Measurements from ENCODE around the gene HES1.

HES1 gene

GRCh38 chr3:194101592-194102432, 34.1 kb upstream of the HES1 start:
- no peaks in the 10 kb centered on the region for H3K79me2 ChIP-seq
- no peak overlapping the region for H3K4me3 ChIP-seq (ENCODE audit: low read depth, low read length)
- no peaks in the 10 kb centered on the region for H3K36me3 ChIP-seq (ENCODE audit: control insufficient read depth, insufficient read depth, low read length)
- H3K9me3 ChIP-seq (ENCODE audit: control insufficient read depth, low read length) = no peaks in the 10 kb centered on the region
- no peak overlapping the region for H3K27ac ChIP-seq
- TF ChIP-seq CTCF (IDR thresholded peaks at IDR 0.05) = no peak
- H3K4me1 ChIP-seq = no peaks in the 10 kb centered on the region
- no peak overlapping the region for H3K4me2 ChIP-seq (ENCODE audit: low read length)
- no peak overlapping the region for H3K9ac ChIP-seq
- no peak overlapping the region for H2AFZ ChIP-seq
- H3K27me3 ChIP-seq (ENCODE audit: control insufficient read depth, insufficient read depth, low read length) = no peaks in the 10 kb centered on the region

GRCh38 chr3:194102436-194102835, 33.5 kb upstream of the HES1 start:
- no peak overlapping the region for H3K9ac ChIP-seq
- no peaks in the 10 kb centered on the region for H3K36me3 ChIP-seq (ENCODE audit: control insufficient read depth, insufficient read depth, low read length)
- H3K27ac ChIP-seq = no peak overlapping the region
- H2AFZ ChIP-seq = no peak overlapping the region
- H3K27me3 ChIP-seq (ENCODE audit: control insufficient read depth, insufficient read depth, low read length) = no peaks in the 10 kb centered on the region
- no peak overlapping the region for H3K4me3 ChIP-seq (ENCODE audit: low read depth, low read length)
- no peak for TF ChIP-seq CTCF (IDR thresholded peaks at IDR 0.05)
- no peaks in the 10 kb centered on the region for H3K9me3 ChIP-seq (ENCODE audit: control insufficient read depth, low read length)
- H3K4me2 ChIP-seq (ENCODE audit: low read length) = no peak overlapping the region
- H3K4me1 ChIP-seq = no peaks in the 10 kb centered on the region
- no peaks in the 10 kb centered on the region for H3K79me2 ChIP-seq

GRCh38 chr3:194103505-194103904, 32.4 kb upstream of the HES1 start:
- Histone ChIP-seq H3K79me2 (no peaks in the 10 kb centered on the region), H3K9ac (no peak overlapping the region), H2AFZ (no peak overlapping the region), H3K27me3 (ENCODE audit: control insufficient read depth, insufficient read depth, low read length) (no peaks in the 10 kb centered on the region), H3K4me2 (ENCODE audit: low read length) (no peak overlapping the region), H3K36me3 (ENCODE audit: control insufficient read depth, insufficient read depth, low read length) (no peaks in the 10 kb centered on the region), H3K4me1 (no peaks in the 10 kb centered on the region), H3K4me3 (ENCODE audit: low read depth, low read length) (no peak overlapping the region), H3K9me3 (ENCODE audit: control insufficient read depth, low read length) (no peaks in the 10 kb centered on the region), H3K27ac (no peak overlapping the region)
- no peak for TF ChIP-seq CTCF (IDR thresholded peaks at IDR 0.05)

DNA sequence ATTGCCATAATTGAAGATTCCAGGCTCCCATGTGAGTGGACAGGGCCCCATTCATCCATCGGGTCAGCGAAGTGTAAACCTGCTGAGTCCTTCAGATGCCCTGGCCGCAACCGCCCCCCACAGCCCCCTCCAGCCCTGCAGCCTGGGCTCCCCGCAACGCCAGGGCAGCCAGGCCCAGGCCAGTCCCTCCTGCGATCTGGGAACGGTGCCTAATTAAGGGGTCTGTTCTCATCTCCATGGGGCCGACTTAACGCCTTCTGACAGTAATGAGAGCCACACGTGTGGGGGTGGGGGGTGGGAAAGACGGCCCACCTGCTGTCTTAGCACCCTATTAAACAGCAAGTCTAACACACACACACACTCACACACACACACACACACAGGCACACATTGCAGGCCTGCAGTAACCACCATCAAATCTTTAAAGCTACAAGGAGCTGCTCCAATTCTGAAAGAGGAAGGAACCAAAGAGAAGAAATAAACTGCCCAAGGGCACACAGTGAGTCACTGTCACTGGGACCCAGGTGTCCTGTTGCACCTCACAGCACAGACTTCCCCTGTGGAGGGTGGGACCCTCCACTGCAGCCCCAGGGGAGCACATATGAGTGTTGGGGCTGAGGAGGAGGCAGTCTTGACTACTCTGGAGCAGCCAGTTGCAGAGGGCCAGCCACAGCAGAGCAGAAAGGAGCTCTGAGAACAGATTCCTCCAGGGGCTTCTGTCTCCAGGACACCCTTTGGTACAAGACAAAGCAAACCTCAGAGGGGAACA, 31.8 kb upstream of the HES1 start:
- Histone ChIP-seq H3K9me3 (ENCODE audit: control insufficient read depth, low read length) (no peaks in the 10 kb centered on the region), H3K9ac (no peak overlapping the region), H2AFZ (no peak overlapping the region), H3K27ac (no peak overlapping the region), H3K4me2 (ENCODE audit: low read length) (no peak overlapping the region), H3K4me3 (ENCODE audit: low read depth, low read length) (no peak overlapping the region), H3K27me3 (ENCODE audit: control insufficient read depth, insufficient read depth, low read length) (no peaks in the 10 kb centered on the region), H3K79me2 (no peaks in the 10 kb centered on the region), H3K4me1 (no peaks in the 10 kb centered on the region), H3K36me3 (ENCODE audit: control insufficient read depth, insufficient read depth, low read length) (no peaks in the 10 kb centered on the region)
- TF ChIP-seq CTCF (IDR thresholded peaks at IDR 0.05) = no peak
